Measurements from ENCODE around the gene MAST2.

- TF ChIP-seq CTCF (conservative IDR thresholded peaks at IDR 0.05; ENCODE audit: low read depth, low read length) (no peak), EZH2 (IDR thresholded peaks at IDR 0.05; ENCODE audit: borderline replicate concordance, low read depth, low read length, poor library complexity, severe bottlenecking) (no peak)
Observed at GRCh38 chr1:45765999-45766792, 37.2 kb upstream of the MAST2 start.

All from A673 (cell line).